ENCODE measurements around the gene TRMU.

TRMU gene, protein sequence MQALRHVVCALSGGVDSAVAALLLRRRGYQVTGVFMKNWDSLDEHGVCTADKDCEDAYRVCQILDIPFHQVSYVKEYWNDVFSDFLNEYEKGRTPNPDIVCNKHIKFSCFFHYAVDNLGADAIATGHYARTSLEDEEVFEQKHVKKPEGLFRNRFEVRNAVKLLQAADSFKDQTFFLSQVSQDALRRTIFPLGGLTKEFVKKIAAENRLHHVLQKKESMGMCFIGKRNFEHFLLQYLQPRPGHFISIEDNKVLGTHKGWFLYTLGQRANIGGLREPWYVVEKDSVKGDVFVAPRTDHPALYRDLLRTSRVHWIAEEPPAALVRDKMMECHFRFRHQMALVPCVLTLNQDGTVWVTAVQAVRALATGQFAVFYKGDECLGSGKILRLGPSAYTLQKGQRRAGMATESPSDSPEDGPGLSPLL

DNA sequence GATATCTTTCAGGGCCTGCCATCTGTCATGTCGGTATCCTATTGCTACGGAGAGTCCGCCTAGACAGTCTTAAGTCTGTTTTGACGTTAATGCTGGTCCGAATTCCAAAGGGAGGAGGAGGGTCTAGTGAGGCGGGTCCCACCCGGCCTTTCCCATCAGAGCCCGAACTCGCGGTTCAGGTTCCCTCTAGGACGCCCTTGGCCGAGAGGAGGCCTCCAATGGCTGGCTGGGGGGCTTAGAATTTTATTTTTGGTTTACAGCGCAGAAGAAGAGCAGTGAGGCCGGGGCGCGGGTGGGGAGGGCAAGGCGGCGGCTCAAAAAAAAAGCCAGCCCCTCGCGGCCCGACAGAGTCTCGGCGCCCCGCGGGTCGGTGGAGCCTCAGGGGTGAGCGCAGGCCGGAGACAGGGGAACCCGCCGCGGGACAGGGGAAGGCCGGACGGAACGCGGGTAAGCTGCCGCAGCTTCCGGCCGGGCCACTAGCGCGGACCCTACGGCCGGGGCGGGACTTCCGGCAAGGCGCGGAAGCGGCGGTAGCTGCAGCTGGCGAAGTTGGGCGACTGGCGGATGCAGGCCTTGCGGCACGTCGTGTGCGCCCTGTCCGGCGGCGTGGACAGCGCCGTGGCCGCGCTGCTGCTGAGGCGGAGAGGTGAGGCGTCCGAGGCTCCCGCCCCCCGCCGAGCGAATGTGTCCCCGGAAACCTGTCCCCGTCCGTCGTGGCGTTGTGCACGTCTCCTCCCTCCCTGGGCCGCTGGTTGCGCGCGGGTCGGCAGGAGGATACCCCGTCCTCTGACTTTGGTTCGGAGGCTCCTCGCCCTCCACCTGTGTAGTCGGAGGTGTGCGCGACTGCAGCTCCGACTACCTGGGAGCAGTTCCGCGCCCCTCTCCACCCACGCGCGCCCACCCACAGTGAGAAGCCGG lies at the start of gene TRMU:
TRMU (plus strand) TSS at position 514 of the 918 bp plus-strand sequence; CDS start at position 565, 51 bp downstream.
- DNase-seq (ENCODE audit: low spot score), result peak; percentile 98

DNA sequence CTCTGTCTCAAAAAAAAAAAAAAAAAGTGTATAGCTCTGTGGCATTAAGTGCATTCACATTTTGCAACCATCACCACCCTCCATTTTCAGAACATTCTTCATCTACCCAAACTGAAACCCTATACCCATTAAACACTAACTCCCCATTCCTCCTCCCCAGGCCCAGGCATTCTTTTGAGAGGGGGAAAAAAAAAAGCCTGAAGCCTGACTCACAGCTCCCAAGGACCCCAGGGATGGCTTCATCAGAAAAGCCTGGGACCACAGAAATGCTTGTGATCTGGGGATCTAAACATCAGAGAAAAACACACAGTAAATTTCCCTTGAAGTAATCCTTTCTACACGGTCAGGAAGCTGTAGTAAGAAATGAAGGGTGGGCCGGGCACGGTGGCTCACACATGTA lies 49.5 kb upstream of the TRMU start:
- DNase-seq (ENCODE audit: low spot score), result no peak

GRCh38 chr22:46286941-46287872 lies 48.3 kb upstream of the TRMU start:
- no peak for DNase-seq (ENCODE audit: low spot score)

DNA sequence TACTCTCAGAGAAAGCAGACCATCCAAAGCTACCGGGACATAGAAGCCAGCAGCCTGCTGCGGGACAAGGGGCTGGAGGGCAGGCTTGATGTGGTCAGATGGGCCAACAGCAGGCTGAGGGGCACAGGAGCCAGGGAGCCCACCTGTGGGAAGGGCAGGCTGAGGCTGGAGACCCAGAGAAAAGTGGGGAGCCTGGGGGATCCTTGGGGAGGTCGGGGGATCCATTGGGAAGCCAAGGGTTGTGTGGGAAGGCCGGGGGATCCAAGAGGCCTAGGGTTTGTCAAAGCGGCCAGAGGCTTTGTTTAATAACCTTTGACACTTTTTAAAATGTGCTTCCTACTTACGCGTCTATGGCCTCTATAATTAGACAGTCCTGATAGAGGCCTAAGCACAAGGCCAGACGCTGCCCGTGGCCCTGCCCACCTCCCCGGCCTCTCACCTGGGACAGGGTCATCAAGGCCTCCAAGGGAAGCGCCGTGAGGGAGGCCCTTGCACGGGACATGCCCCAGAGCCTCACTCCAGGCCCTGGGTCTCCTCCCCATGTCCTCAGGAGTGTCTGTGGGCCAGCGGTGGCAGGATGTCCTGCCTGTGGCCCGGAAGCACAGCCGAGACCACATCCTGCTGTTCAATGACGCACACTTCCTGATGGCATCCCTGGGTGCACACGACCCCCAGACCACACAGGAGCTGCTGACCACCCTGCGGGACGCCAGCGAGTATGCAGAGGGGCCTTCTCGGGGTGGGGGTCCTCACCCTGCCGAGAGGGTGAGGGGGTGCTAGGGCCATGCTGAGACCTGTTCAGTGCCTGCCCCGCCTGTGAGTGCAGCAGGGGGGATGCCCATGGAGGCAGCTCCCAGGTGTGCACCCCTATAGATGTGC lies 47.4 kb upstream of the TRMU start:
- no peak for DNase-seq (ENCODE audit: low spot score)

DNA sequence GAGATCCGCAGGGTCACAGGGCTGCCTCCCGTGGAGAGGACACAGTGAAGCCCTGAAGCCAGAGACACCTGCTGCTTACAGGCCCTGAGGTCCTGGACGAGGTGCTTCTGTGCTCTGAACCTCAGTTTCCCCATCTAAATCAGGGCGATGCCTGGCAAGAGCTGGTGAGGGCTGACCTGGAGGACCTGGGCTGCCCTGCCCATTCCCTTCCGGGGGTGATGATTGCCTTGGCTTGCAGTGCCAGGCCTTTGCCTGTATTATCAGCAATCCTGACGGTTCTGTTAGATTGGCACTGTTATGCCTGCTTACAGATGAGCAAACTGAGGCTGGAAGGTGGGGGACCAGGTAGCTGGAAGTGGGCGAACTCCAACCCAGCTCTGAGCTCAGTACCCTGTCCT lies 46.7 kb upstream of the TRMU start:
- no peak for DNase-seq (ENCODE audit: low spot score)

DNA sequence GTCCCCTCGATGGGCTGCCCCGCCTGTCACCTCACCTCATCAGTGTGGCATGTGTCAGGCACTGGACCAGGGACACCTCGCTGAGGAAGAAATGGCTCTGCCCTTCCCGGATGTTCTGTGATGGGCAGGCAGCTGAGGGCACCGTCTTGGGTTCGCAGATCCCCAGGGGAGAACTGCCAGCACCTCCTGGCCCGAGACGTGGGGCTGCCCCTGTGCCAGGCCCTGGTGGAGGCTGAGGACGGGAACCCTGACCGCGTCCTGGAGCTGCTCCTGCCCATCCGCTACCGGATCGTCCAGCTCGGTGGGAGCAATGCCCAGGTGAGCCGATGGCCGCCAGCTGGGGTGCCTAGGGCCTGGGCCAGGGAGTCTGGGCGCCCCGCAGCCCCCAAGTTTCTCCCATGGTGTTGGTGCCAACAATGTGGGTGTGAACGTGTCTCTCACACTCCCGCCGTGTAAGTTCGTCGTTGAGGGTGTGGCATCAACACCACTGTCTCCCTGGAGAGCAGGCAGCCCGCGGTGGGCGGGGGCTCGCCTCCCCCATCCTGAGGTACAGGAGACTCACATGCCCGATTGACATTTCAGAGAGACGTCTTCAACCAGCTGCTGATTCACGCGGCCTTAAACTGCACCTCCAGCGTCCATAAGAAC lies 46.1 kb upstream of the TRMU start:
- DNase-seq (ENCODE audit: low spot score), result no peak

DNA sequence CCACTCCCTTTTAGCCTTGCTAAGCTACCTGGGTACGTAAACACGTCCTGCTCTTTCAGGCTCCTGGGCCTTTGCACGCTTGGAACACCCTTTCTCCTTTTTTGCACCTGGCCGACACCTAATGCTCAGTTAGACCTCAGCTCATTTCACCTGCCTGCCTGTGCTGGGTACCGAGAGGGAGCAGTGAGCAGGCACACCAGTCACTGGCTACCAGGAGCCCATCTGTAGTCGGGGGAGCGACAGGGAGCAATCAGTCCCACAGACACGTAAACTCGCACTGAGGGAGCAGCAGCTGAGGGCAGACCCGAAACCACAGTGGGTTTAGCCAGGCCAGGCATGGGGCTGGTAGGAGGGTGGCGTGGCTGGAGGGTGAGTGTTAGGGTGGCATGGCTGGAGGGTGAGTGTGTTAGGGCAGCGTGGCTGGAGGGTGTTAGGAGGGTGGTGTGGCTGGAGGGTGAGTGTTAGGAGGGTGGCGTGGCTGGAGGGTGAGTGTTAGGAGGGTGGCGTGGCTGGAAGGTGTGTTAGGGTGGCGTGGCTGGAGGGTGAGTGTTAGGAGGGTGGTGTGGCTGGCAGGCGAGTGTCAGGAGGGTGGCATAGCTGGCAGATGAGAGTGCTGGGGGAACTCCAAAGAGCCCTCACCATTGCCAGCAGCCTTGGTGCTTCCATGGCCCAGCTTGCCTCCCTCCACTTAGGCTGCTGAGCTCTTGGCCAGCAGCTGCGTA lies 45.2 kb upstream of the TRMU start:
- no peak for DNase-seq (ENCODE audit: low spot score)

GRCh38 chr22:46290843-46291785 lies 44.4 kb upstream of the TRMU start:
- DNase-seq (ENCODE audit: low spot score), result no peak

- no peak for DNase-seq (ENCODE audit: low spot score)
Measured at GRCh38 chr22:46292173-46292572, 43.3 kb upstream of the TRMU start.

DNA sequence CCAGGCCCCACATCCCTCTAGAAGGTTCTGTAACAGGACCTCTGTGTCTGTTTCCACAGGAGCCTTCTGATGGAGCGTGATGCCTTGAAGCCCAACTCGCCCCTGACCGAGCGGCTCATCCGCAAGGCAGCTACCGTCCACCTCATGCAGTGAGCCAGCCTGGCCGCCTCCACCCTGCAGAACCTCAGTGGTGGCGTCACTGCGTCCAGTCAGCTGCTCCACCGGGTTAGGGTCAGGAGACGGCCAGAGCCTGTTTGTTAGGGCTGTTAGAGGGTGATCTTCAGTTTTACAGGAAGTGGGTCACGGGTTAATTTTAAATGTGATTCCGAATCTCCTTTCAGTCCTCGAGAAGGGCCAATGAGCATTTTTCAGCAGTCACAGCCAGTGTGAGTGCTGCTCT lies 42.8 kb upstream of the TRMU start:
- DNase-seq (ENCODE audit: low spot score), result no peak

DNA sequence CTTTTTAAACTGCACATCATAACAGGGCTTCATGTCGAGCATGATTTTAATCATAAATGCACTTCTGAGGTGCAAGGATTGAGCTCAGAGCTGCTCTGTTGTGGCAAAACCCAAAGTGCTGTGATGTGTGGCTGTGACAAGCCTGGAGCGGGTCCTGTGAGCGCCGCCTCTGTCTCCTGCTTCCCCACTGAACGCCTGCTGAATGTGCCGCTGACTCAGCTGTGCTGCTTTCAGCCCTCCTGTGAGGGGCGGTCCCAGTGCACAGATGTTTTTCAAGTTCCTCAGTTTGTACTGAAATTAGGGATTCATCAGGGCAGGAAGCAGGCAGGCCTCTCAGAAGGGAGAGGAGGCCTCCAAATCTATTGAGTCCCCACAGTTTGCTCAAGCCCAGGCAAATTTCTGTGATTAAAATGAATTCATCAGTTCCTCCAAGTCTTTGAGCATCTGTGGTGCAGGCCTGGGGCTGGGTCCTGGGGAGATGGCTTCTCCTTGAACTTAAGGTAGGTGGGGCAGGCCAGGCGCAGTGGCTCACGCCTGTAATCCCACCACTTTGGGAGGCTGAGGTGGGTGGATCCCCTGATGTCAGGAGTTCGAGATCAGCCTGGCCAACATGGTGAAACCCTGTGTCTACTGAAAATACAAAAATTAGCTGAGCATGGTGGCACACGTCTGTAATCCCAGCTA lies 41.8 kb upstream of the TRMU start:
- no peak for DNase-seq (ENCODE audit: low spot score)

DNA sequence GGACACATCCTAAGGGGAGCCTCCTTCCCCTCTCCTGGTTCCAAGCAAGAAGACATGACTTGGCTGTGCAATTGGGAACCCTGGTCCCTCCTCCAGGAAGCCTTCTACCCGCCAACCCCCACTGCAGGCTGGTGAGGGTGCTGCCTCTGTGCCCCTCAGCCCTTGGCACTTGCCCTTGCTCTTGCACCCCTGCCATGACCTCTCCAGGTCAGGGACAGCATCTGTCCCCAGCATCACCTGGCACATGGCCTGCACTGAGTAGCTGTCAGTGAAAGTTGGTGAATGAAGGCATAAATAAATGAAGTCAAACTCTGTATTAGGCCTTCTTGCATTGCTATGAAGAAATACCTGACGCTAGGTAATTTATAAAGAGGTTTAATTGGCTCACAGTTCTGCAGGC lies 40.7 kb upstream of the TRMU start:
- no peak for DNase-seq (ENCODE audit: low spot score)

GRCh38 chr22:46295277-46295971 lies 40.1 kb upstream of the TRMU start:
- no peak for DNase-seq (ENCODE audit: low spot score)

DNA sequence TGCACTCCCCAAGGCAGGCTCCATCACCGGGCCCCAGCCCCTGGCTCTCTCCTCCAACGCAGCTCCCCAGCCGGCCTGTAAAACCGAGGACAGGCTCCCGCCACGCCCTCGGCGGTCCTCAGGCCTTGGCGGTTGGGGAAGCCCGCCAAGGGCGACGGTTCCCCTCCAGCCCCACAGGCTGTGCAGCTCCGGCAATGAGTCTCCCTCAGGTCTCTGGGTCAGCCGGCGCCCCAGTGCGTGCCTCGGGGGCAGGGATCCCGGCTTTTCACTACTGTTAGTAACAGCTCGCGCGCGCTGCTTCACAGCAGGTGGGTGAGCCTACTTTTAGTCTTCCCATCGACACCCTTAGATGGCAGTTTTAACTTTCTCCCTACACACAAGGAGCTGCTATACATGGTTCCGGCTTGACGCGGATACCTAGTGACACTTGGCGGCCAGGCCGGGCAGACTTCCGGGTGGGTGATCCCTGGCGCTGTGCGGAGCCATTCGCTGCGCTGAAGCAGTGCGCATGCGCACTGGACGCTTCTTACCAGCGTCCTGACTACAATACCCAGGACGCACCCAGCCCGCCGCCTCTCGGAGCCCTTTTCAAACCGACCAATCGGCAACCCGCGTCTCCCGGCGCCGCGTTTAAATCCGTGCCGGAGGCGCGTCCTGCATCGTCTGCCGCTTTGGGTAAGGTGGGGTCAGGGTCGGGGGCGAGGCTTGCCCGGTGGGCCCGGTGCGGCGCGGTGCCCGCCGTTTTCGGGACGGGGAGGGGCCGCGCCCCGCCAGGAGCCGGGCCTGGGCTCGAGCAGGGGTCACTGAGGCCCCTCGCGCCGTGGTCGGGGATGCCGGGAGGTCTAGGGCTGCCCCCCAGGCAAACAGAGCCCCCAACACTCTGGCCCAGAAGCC lies 39.0 kb upstream of the TRMU start, which contains the start of gene GTSE1:
GTSE1 (plus strand) TSS at position 614 of the 894 bp plus-strand sequence. CDS start 531 bp downstream, outside the sequence.
- peak; percentile 100 for DNase-seq (ENCODE audit: low spot score)

GRCh38 chr22:46297151-46297812 lies 38.2 kb upstream of the TRMU start:
- peak; percentile 60 for DNase-seq (ENCODE audit: low spot score)

DNA sequence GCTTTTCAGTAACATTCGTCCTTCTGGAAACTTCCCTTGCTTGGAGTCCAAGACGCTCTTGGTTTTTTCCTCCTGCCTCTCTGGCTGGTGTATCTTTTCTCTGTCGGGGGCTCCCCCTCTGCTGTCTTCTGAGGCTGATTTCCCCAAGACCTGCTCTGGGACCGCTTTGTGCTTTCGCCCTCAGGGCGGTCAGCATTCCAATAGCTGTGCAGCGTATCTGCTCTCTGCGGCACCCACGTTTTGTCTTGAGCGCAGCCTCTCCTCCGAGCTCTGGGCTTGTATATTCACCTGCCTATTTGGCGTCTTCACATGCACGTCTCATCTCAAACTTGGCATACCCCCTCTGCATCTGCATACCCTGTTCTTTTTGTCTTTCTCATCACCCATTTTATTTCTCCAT lies 36.4 kb upstream of the TRMU start:
- DNase-seq (ENCODE audit: low spot score), result no peak
